GM18873 (cell line): ENCODE data around the gene WFDC10B.
"Not testable (repeated sequence)": the region's sequence is repeated elsewhere in the genome, so short reads cannot be mapped to it uniquely, and the experiment has no call there.

Source experiments
- ATAC-seq: cut with Tn5 transposase; IDR thresholded peaks from one replicate; pipeline ENCODE4 v1.9.1; 2021; ENCODE audit warnings: mild to moderate bottlenecking, moderate library complexity, moderate number of reproducible peaks; ENCODE audit not compliant: unreplicated experiment, low FRiP score

Gene WFDC10B

GRCh38 chr20:45649312-45649863 lies 55.4 kb downstream of the WFDC10B start:
- no peak for ATAC-seq

DNA sequence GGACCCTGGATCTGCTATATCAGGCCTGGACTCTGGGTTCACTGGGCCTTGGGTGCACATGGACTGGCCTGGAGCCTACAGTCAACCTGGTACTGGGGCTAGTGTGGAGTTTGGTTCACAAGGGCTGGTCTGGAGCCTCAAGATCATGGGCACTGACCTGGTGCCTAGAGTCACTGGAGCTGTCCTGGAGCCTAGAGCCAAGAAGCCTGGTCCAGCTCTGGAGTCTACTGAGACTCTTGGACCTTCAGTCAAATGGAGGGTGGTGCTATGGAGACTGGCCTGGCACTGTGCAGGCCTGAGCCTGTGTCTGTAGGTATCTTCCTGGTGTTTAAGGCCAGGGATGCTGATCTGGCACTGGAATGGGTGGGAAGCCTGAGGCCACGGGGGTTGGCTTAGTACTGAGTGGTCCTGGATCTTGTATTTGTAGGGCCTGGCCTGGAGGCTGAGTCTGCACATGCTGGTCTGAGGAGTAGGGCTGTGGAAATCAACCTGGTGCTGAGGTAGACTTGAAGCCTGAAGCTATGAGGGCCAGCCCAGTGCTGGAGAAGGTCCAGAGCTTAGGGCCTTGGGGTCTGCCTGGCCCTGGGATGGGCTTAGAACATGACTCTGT lies 57.3 kb downstream of the WFDC10B start:
- ATAC-seq: no peak

- no peak for ATAC-seq
Observed at GRCh38 chr20:45646875-45647274, 57.9 kb downstream of the WFDC10B start.

- ATAC-seq: not testable (repeated sequence)
Observed at GRCh38 chr20:45645869-45646268, 59.0 kb downstream of the WFDC10B start.

GRCh38 chr20:45641076-45641475 lies 63.7 kb downstream of the WFDC10B start:
- not testable (repeated sequence) for ATAC-seq

- ATAC-seq: no peak
Observed at GRCh38 chr20:45639687-45640086, 65.1 kb downstream of the WFDC10B start.

GRCh38 chr20:45636513-45636912 lies 68.3 kb downstream of the WFDC10B start:
- no peak for ATAC-seq
